Measurements from ENCODE around the gene HDAC11. TPM values are rescaled to one million over a fixed set of nuclear protein-coding genes. Genes with fewer than 3 reads are reported as not detected.
"Not testable (repeated sequence)": the region's sequence is repeated elsewhere in the genome, so short reads cannot be mapped to it uniquely, and the experiment has no call there.

The HDAC11 gene
- total RNA-seq, 1 donor from 2014 or later, result 6.9 TPM

DNA sequence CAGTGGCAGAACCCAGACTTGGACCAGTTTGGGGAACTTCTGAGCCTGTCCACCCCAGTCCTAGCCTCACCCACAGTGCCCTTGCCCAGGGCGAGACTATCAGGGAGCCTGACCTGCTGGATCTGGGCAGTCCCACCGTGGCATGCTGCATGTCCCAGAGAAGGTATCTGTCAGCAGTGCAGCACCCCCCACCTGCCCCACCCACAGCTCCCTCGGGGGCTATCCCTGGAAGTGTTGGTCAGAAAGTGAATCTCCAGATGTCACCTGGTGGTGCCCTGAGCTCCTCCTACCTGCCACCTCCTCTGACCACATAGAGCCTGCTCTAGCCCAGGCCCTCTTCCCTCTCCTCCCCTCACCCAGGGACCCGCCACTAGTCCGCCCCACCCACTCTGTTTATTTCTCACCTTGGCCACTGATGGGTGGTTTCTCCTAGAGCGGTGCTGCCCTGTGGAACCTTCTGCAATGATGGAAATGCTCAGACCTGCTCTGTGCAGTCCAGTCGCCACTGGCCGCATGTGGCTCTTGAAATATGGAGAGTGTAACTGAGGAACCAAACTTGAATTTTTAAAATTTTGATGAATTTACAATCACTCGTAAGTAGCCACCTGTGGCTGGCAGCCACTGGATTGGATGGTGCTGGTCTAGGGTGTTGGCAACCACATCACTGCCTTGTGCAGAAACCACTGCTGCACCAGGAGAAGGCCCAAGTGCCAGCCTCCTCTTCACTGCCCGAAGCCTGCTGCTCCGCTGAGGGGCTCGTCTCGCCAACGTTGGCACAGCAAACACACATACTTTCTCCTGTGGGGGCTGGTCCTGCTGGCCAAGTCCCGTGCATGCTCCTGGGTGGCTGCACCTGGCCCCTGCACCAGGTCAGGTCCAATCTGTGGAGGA lies 13.1 kb downstream of the HDAC11 start:
- DNase-seq (ENCODE audit: low read depth in 2 of 2), result no peak

DNA sequence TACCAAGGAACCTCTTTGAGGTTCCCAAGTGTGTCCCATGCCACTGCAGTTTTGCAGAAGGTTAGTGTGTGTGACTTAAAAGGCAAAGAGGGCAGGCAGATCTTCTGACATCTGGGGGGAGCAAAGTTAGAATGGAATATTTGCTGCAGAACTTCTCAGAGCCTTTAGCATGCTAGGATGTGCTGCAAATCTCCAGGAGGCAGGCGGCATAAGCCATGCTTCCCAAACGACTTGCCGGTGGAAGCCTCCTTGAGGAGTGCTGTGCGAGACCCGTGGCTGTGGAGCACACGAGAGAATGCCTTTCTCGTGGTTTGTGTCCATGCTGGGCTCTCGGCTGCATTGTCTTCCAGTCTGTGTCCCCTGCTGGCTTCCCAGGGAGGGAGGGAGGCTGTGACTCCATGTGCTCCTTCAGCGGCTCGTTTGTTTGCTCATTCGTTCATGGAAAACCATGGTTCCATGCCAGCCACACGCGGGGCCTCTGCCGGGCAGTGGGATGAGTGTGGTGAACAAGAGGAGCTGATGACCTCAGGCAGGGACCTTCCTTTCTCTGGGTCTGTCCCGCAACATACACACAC lies 13.8 kb downstream of the HDAC11 start:
- DNase-seq (ENCODE audit: low read depth in 2 of 2), result no peak

DNA sequence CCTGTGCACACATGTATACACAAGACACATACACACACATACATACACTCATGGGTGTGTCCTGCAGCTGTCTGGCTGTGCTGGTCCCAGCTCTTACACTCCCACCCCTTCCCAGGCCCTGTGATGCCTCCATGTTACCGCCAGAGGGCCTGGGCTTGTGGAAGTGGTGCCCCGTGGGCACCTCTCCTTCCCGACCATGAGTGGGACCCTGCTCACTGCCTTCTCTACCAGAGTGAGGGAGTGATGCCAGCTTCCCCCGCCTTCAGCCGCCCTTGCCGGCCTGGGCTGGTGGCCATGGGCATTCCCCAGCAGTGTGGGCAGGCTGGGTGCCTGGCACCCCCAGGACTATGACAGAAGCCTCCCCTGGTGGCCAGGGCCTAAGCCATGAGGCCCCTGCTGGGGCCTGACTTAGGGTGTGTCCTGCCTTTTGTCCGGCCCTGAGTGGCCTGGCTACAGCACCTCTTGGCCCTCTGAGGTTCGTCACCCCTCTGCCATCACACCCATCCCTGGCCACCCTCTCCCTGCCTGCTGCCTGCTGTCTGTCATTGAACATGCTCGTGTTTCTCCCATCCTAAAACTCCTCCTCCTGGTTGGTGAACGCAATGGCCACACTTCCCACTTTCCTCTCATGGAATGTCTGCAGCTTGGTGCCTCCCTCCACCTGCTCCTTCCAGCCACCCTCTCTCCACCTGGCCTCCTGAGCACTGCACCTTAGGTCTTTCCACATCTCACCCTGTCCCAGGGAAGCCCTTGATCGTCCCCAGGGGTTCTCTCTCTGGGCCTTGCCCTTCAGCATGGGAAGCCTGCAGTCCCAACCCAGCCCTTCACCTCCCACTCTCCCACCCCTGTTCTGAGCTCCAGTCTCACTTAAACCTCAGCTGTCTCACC lies 14.6 kb downstream of the HDAC11 start:
- DNase-seq (ENCODE audit: low read depth in 2 of 2), result peak; percentile 26 to 63

DNA sequence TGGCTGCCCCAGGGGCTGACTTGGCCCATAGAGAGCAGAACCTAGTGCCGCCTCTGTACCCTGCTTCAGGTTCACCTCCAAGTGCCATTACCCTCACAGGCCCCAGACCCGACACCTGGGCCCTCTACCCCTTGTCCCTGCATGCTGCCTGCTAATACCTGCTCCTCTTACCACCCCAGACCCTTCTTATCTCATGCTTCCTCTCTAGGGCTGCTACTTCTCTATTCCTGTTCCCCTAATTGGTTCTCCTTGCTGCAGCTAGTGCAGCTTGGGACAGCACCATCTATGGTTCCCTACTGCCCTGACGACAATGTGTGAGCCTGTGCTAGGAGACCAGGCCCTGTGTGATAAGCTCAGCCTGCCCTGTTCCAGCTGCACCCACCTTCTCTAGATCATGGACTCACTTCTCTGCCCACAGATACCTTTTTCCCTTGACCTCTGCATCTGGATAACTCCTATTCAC lies 15.3 kb downstream of the HDAC11 start:
- DNase-seq (ENCODE audit: low read depth in 2 of 2), result no peak

DNA sequence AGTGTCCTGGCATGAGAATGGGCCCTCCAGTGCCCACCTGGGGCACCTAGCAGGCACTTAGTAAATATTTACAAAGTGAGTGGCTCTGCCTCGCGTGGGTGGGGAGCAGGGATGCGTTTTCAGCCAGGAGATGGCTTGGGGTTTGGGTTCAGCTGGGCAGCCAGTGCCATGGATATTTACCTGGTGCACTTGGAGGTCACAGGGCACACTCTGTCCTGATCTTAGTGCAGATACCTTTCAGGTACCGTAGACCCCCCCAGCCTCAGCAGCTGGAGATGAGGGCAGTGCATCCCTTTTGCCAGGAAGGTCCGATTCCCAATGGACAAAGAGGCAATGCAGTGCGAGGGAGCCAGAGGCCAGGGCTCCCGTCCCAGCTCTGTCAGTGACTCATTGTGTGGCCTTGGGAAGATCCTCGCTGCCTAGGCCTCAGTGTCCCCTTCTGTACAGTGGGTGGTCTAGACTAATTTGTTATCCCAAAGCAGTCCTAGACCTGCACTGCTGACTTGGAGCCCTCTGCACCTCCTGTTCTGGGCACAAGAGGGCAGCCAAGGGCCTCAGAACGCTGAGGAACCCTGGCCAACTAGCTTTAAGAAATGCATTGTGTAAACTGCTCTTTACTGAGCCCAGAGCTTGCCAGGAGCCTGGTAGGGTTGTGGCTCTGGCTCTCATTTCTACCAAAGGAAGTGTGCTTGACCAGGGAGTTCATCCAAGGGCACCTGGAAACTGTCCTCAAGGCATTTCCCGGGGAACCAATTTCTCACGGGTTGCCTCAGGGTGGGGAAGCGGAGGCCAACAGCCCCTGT lies 16.0 kb downstream of the HDAC11 start:
- peak; percentile 78 to 88 for DNase-seq (ENCODE audit: low read depth in 2 of 2)

DNA sequence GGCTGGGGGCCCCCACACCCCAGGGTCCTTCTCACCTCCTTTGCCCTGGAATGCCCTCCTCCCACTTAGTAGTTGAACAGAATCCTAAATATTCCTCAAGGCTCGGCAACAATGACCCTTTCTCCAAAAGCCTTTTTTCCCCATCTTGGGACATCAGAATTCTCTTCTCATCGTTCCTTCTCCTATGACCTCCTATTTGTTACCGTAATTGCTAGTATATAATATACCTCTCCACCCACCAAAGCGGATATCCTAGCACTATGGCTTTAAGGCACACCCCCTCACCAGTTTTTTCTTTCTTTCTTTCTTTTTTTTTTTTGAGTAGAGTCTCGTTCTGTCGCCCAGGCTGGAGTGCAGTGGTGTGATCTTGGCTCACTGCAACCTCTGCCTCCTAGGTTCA lies 16.8 kb downstream of the HDAC11 start:
- no peak for DNase-seq (ENCODE audit: low read depth in 2 of 2)

DNA sequence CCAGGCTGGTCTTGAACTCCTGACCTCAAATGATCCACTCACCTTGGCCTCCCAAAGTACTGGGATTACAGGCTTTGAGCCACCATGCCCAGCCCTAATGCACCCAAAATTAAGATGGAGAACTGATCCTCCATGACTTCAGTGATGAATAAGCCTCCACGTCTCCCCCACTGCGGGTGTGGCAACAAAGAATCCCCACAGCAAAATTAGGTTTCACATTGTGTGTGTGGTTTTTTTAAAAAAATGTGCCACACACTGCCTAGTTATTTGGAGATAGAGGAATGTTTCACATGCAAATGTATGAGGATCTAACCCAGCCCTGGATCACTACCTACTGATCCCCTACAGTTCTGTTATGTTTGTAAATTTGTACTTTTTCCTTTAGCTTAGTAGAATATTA lies 17.3 kb downstream of the HDAC11 start:
- no peak for DNase-seq (ENCODE audit: low read depth in 2 of 2)

DNA sequence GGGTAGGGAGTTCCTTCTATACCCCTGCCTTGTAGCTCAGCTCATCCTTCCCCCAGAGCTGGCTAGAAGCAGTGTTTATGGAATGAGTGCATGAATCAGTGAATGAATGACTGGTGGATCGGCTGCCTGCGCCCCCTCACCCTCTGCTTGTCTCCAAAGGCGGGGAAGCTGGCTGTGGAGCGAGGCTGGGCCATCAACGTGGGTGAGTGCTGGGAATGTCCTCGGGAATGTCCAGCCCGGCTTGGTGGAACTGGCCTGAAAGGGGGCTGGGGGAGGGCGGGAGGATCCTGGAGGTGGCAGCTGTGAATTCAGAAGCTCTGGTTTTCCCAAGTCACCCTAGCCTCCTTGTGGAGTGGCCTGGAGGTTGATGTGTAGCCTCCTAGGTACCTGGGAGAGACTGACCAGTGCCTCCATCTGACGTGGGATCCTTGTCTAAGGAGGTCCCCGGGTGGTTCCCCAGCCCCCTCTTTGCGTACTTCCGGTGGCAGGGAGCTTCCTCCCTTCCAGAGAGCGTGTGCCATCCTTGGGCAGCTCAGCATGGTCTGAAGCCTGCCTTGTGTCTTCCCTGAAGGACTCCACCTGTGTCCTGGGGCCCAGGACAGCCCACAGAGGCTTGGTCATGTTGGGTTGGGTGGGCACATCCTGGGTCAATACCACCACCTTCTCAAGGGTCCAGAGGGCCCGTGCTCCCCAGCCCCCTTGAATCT lies 18.4 kb downstream of the HDAC11 start:
- DNase-seq (ENCODE audit: low read depth in 2 of 2), result no peak

DNA sequence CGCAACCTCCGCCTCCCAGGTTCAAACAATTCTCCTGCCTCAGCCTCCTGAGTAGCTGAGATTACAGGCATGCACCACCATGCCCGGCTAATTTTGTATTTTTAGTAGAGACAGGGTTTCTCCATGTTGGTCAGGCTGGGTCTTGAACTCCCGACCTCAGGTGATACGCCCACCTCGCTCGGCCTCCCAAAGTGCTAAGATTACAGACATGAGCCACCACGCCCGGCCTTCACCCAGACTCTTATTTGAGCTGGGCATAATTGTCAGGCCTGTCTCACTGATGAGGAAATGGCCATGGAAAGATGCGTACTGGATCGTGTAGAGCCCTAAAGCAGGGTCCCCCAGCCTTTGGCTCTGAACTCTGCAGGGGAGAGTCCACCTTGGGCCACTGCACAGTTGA lies 19.1 kb downstream of the HDAC11 start:
- not testable (repeated sequence) for DNase-seq (ENCODE audit: low read depth in 2 of 2)

DNA sequence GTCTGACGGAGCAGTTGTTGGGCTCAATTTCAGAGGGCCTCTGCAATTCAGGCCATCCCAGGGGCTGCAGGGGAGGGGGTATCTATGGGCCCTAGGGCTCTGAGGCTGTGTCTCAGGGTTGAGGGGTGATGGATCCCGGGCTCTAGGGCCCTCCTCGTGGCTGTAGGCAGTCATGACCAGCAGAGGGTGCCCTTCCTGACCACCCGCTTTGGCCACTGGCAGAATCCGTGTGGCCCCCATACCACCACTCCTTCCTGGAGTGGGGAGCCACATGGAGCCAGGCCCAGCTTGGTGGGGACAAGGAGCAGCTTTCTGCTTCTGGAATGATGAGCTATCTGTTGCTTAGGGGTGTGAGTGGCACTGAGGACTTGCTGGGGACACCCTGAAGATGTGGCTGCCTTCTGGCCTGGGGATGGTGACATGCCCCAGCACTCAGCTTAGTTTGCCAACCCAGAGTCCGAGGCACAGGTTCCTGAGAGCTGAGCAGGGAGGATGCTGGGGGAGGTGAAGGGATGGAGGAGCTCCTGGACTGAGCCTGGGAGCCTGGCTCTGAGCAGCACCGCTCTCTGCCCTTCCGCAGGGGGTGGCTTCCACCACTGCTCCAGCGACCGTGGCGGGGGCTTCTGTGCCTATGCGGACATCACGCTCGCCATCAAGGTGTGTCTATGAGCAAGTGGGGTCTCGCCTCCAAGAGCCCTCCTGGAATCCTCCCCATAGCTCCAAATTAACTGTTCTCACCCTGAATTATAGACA lies 20.2 kb downstream of the HDAC11 start:
- DNase-seq (ENCODE audit: low read depth in 2 of 2), result peak; percentile 31 to 45

DNA sequence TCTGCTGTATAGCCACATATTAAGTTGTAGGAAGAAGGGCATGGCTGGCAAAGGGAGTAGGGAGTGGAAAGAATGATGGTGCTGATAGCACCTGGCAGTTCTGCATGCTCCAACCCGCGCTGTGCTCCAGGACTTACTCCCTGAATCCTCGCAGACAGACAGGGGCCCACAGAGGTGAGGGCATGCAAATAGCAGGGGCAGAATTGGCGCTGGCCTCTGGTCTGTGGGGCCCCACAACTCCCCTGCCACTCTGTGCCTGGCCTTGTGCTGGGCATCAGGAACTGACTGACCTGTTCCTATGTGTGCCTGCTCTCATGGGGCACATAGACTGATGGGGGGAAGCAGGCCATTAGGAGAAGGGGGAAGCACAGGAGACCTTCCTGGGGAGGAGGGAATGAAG lies 20.9 kb downstream of the HDAC11 start:
- no peak for DNase-seq (ENCODE audit: low read depth in 2 of 2)

DNA sequence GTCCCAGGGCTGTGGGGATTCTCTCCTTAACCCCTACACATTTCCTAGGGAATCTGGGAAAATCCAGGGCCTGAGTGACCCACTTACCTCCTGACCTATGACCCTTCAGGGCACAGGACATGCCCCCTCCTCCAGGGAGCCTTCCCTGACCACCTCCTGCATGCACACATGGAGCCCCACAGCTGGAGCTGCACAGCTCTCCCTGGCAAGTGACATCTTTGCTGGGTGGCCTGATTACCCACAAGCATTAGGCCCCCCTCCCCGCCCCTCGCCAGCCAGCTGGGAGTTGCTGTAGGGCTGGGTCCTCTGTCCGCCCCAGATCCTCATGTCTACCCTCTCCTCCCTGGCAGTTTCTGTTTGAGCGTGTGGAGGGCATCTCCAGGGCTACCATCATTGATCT lies 21.4 kb downstream of the HDAC11 start:
- DNase-seq (ENCODE audit: low read depth in 2 of 2), result no peak

DNA sequence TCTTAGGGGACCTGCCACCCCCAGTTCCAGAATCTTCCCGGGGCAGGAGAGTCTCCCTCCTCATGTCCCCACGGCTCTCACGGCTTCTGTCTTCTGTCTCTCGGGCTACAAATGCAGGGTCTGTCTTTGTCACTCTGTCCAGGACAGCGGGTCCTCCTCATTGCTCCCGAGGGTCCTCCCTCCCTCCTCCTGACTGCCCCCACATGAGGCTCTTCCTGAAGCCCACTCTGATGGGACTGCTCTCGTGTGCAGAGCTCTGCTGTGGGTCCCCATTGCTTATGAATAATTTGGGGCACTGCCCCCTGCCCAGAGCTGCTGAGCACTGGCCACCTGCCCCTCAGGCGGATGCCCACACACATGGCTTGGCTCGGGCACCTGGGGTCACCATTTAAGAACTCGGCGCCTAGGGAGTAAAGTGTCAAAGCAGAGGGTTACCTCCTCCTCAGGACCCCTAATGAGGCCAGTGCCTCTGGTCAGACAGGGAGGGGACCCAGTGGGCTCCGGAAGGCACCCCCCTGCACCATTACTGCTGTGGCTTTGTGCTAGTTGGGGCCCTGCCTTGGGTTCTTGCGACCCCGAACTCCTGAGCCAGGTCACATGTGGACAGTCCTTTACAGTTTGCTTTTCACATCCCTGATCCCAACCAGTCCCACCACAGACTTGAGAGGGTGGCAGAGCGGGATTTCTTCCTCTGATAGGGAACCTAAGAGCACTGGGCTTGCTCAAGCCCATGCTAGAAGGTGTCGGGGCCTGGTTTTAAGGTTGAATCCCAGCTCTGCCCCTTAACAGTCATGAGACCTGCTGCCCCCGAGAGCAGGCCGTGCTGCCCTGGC lies 22.1 kb downstream of the HDAC11 start:
- DNase-seq (ENCODE audit: low read depth in 2 of 2), result no peak

DNA sequence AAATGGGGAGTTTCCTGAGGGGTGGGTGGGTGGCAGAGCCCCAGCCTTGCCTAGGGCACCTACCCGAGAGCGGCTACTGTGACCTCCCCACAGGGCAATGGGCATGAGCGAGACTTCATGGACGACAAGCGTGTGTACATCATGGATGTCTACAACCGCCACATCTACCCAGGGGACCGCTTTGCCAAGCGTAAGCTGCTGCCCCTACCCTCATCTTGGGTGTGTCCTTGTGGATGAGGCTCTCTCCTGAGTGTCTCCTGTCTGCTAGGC lies 22.6 kb downstream of the HDAC11 start:
- no peak for DNase-seq (ENCODE audit: low read depth in 2 of 2)

DNA sequence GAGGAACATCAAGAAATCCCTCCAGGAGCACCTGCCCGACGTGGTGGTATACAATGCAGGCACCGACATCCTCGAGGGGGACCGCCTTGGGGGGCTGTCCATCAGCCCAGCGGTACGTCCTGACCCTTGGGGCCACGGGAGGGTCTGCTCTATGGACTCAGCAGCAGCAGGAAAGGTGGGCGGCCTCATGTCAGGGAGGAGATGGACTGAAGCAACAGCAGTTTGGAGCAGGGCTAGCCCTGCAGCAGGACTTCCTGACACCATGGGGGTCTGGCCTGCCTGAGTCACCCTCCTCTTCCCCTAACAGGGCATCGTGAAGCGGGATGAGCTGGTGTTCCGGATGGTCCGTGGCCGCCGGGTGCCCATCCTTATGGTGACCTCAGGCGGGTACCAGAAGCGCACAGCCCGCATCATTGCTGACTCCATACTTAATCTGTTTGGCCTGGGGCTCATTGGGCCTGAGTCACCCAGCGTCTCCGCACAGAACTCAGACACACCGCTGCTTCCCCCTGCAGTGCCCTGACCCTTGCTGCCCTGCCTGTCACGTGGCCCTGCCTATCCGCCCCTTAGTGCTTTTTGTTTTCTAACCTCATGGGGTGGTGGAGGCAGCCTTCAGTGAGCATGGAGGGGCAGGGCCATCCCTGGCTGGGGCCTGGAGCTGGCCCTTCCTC lies 24.2 kb downstream of the HDAC11 start:
- no peak for DNase-seq (ENCODE audit: low read depth in 2 of 2)

DNA sequence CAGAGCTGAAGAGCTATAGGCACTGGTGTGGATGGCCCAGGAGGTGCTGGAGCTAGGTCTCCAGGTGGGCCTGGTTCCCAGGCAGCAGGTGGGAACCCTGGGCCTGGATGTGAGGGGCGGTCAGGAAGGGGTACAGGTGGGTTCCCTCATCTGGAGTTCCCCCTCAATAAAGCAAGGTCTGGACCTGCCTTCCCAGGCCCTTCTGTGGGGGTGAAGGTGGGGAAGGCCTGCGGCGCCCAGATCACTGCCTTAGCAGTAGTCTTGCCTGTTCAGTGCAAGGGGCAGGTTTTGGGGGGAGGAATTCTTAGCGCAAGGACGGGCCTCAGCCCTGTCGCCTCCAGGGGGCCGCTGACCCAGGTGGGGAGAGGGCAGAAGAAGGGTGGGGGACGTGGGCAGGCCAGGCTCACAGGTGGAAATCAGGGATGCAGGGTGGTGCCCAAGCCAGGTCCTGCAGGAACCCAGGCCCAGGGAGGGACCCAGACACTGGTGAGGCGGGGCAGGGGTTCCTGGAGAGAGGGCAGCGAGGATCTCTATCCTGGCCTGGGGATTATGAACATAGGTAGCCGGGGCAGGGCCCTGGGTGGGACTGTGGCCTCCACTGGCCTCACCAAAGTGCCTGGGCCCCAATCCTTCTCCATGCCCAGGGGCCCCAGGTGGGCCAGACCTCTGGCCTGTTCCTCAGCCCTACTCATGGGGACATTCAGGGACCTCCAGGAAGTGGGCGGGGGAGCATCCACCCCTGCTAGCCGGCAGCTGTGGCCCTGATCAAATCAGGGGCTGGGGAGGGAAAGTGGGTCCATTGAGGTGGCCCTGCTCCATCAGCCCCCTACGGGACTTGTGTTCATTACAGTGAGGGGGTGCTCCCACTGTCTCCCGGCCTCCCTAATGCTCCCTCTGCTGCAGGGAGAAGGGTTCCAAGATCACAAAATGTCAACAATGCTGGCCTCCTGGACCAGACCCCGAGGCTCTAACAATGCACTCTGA lies 25.3 kb downstream of the HDAC11 start:
- DNase-seq (ENCODE audit: low read depth in 2 of 2), result no peak

DNA sequence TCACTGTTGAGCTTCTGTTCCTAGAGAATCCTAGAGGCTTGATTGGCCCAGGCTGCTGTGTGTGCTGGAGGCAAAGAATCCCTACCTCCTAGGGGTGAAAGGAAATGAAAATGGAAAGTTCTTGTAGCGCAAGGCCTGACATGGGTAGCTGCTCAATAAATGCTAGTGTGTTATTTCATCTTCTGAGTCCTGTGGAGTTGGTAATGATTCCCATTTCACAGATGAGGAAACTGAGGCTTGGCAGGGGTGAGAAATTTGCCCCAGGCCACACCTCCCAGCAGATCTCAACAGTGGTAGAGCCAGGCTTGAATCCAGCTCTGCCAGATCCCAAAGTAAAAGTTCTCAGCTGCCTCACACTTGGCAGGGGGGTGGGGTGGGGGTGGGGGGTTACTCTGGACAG lies 26.1 kb downstream of the HDAC11 start:
- no peak for DNase-seq (ENCODE audit: low read depth in 2 of 2)
